ENCODE measurements around the gene ARHGEF6.

GRCh38 chrX:136781180-136781797 is 557 bp upstream of the ARHGEF6 start:
- TF ChIP-seq CTCF (IDR thresholded peaks at IDR 0.05) (no peak), NR2C2 (CRISPR knock-in tag; IDR thresholded peaks at IDR 0.05) (no peak), ZNF317 (CRISPR knock-in tag; IDR thresholded peaks at IDR 0.05; ENCODE audit: borderline replicate concordance, low read depth) (no peak), MAX (CRISPR knock-in tag; IDR thresholded peaks at IDR 0.05) (no peak)
- TF ChIP-seq, protein P1, sequence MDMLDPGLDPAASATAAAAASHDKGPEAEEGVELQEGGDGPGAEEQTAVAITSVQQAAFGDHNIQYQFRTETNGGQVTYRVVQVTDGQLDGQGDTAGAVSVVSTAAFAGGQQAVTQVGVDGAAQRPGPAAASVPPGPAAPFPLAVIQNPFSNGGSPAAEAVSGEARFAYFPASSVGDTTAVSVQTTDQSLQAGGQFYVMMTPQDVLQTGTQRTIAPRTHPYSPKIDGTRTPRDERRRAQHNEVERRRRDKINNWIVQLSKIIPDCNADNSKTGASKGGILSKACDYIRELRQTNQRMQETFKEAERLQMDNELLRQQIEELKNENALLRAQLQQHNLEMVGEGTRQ (CRISPR knock-in tag; IDR thresholded peaks at IDR 0.05): no peak

All from WTC11 (cell line).